Upper lobe of left lung (tissue), 4 donors: ENCODE measurements around the gene PDE4D.

ENCODE experiments used
- EP300 ChIP-seq, 4 donors: sonication (generic); formaldehyde crosslinking; IDR thresholded peaks; one replicate each; pipeline ENCODE4 v1.5.1; 2017; ENCODE audit warnings: antibody characterized with exemption in 4 of 4, control low read depth in 2 of 4
- POLR2A ChIP-seq, 4 donors: fragments of 450-650 bp; IDR thresholded peaks; one replicate each; pipeline ENCODE4 v1.5.1; 2016 to 2017; ENCODE audit warnings: antibody characterized with exemption in 4 of 4, mild to moderate bottlenecking in 2 of 4
- POLR2AphosphoS5 ChIP-seq, 2 donors: sonication (generic); formaldehyde crosslinking; IDR thresholded peaks; one replicate each; pipeline ENCODE4 v1.5.1; 2017; ENCODE audit warnings: antibody characterized with exemption in 2 of 2
- TF ChIP-seq, protein P1 (sequence below), 6 experiments: fragments of 450-650 bp in 4 of 6; fragments of 200-600 bp in 2 of 6; sonication (generic) in 2 of 6; IDR thresholded peaks; one replicate each; pipeline ENCODE4 v1.5.1; 2016 to 2019; ENCODE audit warnings: antibody characterized with exemption in 6 of 6

DNA sequence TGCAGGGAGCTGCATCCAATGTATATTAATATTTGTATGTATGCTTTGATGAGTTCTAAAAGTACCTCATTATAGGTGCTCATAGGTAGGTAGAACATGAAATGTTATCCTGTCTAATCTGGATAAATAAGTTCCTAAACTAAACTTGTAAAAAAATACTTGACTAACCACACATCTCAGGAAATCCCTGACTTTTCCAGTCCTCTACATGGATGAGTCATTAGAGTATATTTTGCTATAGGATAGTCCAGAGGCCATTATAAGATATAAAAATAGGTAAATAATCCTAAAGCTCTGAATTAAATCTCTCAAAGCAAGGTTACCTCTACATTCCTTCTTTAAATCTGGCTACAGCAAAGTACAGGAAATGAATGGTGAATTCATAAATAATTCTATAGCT, 906.3 kb downstream of the PDE4D start:
- TF ChIP-seq, protein P1, sequence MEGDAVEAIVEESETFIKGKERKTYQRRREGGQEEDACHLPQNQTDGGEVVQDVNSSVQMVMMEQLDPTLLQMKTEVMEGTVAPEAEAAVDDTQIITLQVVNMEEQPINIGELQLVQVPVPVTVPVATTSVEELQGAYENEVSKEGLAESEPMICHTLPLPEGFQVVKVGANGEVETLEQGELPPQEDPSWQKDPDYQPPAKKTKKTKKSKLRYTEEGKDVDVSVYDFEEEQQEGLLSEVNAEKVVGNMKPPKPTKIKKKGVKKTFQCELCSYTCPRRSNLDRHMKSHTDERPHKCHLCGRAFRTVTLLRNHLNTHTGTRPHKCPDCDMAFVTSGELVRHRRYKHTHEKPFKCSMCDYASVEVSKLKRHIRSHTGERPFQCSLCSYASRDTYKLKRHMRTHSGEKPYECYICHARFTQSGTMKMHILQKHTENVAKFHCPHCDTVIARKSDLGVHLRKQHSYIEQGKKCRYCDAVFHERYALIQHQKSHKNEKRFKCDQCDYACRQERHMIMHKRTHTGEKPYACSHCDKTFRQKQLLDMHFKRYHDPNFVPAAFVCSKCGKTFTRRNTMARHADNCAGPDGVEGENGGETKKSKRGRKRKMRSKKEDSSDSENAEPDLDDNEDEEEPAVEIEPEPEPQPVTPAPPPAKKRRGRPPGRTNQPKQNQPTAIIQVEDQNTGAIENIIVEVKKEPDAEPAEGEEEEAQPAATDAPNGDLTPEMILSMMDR (IDR thresholded peaks at IDR 0.05), result no peak
- TF ChIP-seq POLR2A (IDR thresholded peaks at IDR 0.05) (no peak), EP300 (IDR thresholded peaks at IDR 0.05) (no peak), POLR2AphosphoS5 (IDR thresholded peaks at IDR 0.05) (no peak)
